ENCODE data around the gene CPT1B. TPM values are rescaled to one million over a fixed set of nuclear protein-coding genes. Genes with fewer than 3 reads are reported as not detected.

The CPT1B gene
- total and polyA plus RNA-seq, 2 of the 4 experiments (the other 2 are of a cell fraction) = 0.36 to 1.8 TPM

DNA sequence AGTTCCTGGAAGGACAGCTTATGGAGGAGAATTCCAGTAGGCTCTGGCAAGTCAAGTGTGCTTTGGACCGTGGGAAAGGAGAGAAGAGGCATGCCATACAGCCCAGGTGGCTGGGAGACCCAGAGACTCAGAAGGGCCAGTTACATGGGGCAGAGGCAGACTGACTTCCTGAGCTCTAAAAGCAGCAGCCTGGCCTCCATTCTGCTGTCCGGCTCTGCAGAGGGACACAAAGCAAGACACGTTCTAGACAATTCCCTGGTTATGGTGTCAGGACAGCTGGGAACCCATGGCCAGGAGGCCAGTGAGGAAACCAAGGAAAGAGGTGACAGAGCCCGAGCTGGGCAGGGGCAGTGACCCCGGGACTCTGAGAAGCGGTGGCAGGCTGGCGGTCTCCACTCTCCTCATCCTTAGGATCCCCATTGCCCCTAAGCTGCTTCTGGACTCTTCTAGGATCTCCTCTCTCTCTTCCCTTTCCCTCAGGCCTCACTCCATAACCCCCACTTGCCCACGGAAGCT lies 2.7 kb downstream of the CPT1B start:
- Histone ChIP-seq H2BK5ac (ENCODE audit: low read depth, low read length, poor library complexity, severe bottlenecking) (no peak overlapping the region), H3K18ac (ENCODE audit: low read depth, low read length) (no peak overlapping the region), H3K27me3 (ENCODE audit: control insufficient read depth, insufficient read depth, low read length) (no peaks in the 10 kb centered on the region), H3K56ac (ENCODE audit: extremely low read depth, insufficient read depth, low read length) (no peak overlapping the region), H3K4me3 (ENCODE audit: insufficient read depth, low read depth, low read length) (no peak overlapping the region), H4K5ac (ENCODE audit: low read depth, low read length) (no peak overlapping the region), H3K79me1 (ENCODE audit: low read depth in 1 of 2, low read length in 2 of 2) (peaks cover 0 to 13% of the 10 kb centered on the region in 2 experiments; a peak in 1 of 4 replicates), H2AFZ (replicated peaks; ENCODE audit: low read length, poor library complexity) (no peak overlapping the region), H3K4me2 (ENCODE audit: low read depth, low read length) (no peak overlapping the region), H3K4me1 (ENCODE audit: control insufficient read depth, insufficient read depth, low read length) (peaks cover 12% of the 10 kb centered on the region), H4K20me1 (ENCODE audit: insufficient read depth, low read length) (no peaks in the 10 kb centered on the region), H3K23ac (ENCODE audit: low read depth, low read length) (no peak overlapping the region), H3K14ac (replicated peaks; ENCODE audit: low read depth, low read length) (no peak overlapping the region), H4K8ac (ENCODE audit: low read depth in 2 of 2, low read length in 2 of 2) (no peak overlapping the region), H2AK5ac (ENCODE audit: low read depth, low read length) (no peak overlapping the region), H3K27ac (ENCODE audit: insufficient read depth, low read length) (no peak overlapping the region), H3K9ac (ENCODE audit: low read depth, low read length) (no peak overlapping the region), H4K91ac (ENCODE audit: insufficient read depth, low read depth, low read length) (no peak overlapping the region), H3K9me3 (ENCODE audit: control insufficient read depth, insufficient read depth, low read length) (no peaks in the 10 kb centered on the region), H2BK20ac (ENCODE audit: low read depth, low read length) (no peak overlapping the region), H3K9me1 (ENCODE audit: insufficient read depth, low read length) (peaks cover 16% of the 10 kb centered on the region), H3K4ac (ENCODE audit: low read depth, low read length) (no peak overlapping the region), H2BK120ac (ENCODE audit: low read depth, low read length) (no peak overlapping the region), H2AK9ac (replicated peaks; ENCODE audit: low read depth, low read length, poor library complexity) (no peak overlapping the region), H2BK15ac (ENCODE audit: low read depth, low read length) (no peak overlapping the region), H3K36me3 (ENCODE audit: control insufficient read depth, insufficient read depth, low read length) (peaks cover 2% of the 10 kb centered on the region; the same call in 1 of the 2 replicates)
- CTCF ChIA-PET = interaction anchor here (1.4 kb wide), 1 partner anchor 13 kb away, joined by 5 read pairs; the partner anchor contains the start of gene SYCE3
- intact Hi-C loops (cut with micrococcal nuclease) (loop anchor here (5.0 kb wide), 1 partner anchor 47 kb away; no protein-coding TSS in a partner anchor), in situ Hi-C loops (cut with MboI; ENCODE audit: low sequenced_read_pairs) (loop anchor here (5.0 kb wide), 1 partner anchor 48 kb away; the partner anchor contains the start of gene SCO2), dilution Hi-C loops (cut with HindIII; ENCODE audit: low sequenced_read_pairs, unreplicated experiment) (no loop called here)
- TF ChIP-seq CEBPB (IDR thresholded peaks at IDR 0.05; ENCODE audit: low read depth, low read length) = no peak
- no peak for TF ChIP-seq USF2 (IDR thresholded peaks at IDR 0.05; ENCODE audit: low read depth, low read length)
- TF ChIP-seq RFX5 (IDR thresholded peaks at IDR 0.05; ENCODE audit: low read depth, low read length) = no peak
- DNase-seq = no peak
- POLR2A ChIA-PET (ENCODE audit: unreplicated experiment) = no interaction called here
- 72% methylated on average over 6 of the region's 8 CpGs; no CpG with 5 or more reads in 1 of the 2 experiments for WGBS, 2 experiments (ENCODE audit: extremely low coverage in 2 of 2, insufficient read length in 1 of 2)
- BruUV-seq (replicated peaks) = no TSS peak
- no peak for ATAC-seq (ENCODE audit: low read depth)

Data from IMR-90 (cell line).